Medulla oblongata (tissue), 1 donor: ENCODE measurements around the gene SF1.

Experiments used
- DNase-seq: peaks from one replicate; pipeline ENCODE4 v3.0.0-alpha.2; 2015; ENCODE audit errors: extremely low spot score

SF1 gene

GRCh38 chr11:64724863-64725532, 53.3 kb downstream of the SF1 start:
- DNase-seq, result no peak

GRCh38 chr11:64723907-64724862, 54.2 kb downstream of the SF1 start:
- DNase-seq, result no peak

- DNase-seq, result peak; percentile 96
Measured at GRCh38 chr11:64723117-64723906, 55.0 kb downstream of the SF1 start, which contains the start of gene NRXN2. NRXN2 (minus strand) TSS chr11:64723197; CDS start chr11:64713699, 9,498 bp downstream.

GRCh38 chr11:64722141-64723065, 55.9 kb downstream of the SF1 start:
- DNase-seq, result no peak

GRCh38 chr11:64721359-64721699, 57.0 kb downstream of the SF1 start:
- no peak for DNase-seq

GRCh38 chr11:64720640-64721358, 57.5 kb downstream of the SF1 start:
- no peak for DNase-seq

GRCh38 chr11:64720167-64720566, 58.2 kb downstream of the SF1 start:
- no peak for DNase-seq

- no peak for DNase-seq
Measured at GRCh38 chr11:64719406-64719805, 58.9 kb downstream of the SF1 start.

GRCh38 chr11:64718780-64719124, 59.6 kb downstream of the SF1 start:
- DNase-seq, result no peak

GRCh38 chr11:64718084-64718779, 60.1 kb downstream of the SF1 start:
- DNase-seq, result no peak

- no peak for DNase-seq
Measured at GRCh38 chr11:64717268-64717578, 61.1 kb downstream of the SF1 start.

GRCh38 chr11:64716473-64717267, 61.7 kb downstream of the SF1 start:
- DNase-seq, result no peak

GRCh38 chr11:64715756-64716472, 62.4 kb downstream of the SF1 start:
- no peak for DNase-seq

GRCh38 chr11:64715110-64715509, 63.2 kb downstream of the SF1 start:
- no peak for DNase-seq

- DNase-seq, result no peak
Measured at GRCh38 chr11:64714666-64715065, 63.7 kb downstream of the SF1 start.
